Fibroblast of mammary gland (primary cell): Measurements from ENCODE around the gene DUSP16.

Experiments
- DNase-seq: peaks from one replicate; pipeline ENCODE4 v3.0.0-alpha.2; 2010; ENCODE audit warnings: low read depth
- H3K4me3 ChIP-seq: 2 replicates; pipeline ENCODE4 v1.5.1; 2011; ENCODE audit warnings: low read depth, mild to moderate bottlenecking, low read length, moderate library complexity; ENCODE audit not compliant: control insufficient read depth
- TF ChIP-seq, protein P1 (sequence below): conservative IDR thresholded peaks from 2 replicates; pipeline ENCODE4 v1.5.1; 2011; ENCODE audit warnings: low read depth, low read length, inconsistent platforms; ENCODE audit not compliant: control insufficient read depth, insufficient read depth

Gene DUSP16, protein sequence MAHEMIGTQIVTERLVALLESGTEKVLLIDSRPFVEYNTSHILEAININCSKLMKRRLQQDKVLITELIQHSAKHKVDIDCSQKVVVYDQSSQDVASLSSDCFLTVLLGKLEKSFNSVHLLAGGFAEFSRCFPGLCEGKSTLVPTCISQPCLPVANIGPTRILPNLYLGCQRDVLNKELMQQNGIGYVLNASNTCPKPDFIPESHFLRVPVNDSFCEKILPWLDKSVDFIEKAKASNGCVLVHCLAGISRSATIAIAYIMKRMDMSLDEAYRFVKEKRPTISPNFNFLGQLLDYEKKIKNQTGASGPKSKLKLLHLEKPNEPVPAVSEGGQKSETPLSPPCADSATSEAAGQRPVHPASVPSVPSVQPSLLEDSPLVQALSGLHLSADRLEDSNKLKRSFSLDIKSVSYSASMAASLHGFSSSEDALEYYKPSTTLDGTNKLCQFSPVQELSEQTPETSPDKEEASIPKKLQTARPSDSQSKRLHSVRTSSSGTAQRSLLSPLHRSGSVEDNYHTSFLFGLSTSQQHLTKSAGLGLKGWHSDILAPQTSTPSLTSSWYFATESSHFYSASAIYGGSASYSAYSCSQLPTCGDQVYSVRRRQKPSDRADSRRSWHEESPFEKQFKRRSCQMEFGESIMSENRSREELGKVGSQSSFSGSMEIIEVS

DNA sequence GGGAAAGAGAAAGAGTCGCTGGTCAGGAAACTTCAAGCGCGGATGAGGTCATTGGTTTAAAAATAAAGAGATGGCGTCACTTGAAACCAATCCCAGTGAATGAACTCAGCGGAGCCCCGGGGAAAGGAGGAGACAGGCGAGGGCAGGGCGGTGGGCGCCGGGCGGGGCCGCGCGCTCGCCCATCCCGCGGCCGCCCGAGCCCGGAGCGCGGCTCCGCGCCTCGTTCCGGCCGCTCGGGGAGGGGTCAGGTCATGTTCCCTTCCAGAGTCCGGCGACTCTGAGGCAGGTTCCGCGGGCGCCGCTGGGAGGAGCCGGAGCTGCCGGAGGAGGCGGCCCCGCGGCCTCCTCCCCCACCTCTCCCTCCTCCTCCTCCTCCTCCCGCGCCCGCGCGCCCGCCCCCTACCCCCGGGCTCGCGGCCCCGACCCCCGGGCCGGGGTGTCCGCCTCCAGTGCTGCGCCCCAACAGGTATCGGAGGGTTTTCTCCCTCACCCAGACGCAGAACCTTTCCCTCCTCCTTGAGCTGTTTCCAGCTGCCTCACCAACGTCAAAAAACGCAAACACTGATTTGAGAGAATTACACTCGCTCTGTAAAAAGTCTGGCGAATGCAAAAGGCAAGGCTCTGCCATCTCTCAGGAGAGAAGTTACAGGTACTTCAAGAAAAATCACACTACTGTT lies at the start of gene DUSP16:
TSS of gene DUSP16 (minus strand) at position 279 of the 677 bp plus-strand sequence. CDS start 41,765 bp downstream, outside the sequence.
- peak; percentile 93 for DNase-seq
- H3K4me3 ChIP-seq = peak within 1 kb of the TSS; percentile 65

DNA sequence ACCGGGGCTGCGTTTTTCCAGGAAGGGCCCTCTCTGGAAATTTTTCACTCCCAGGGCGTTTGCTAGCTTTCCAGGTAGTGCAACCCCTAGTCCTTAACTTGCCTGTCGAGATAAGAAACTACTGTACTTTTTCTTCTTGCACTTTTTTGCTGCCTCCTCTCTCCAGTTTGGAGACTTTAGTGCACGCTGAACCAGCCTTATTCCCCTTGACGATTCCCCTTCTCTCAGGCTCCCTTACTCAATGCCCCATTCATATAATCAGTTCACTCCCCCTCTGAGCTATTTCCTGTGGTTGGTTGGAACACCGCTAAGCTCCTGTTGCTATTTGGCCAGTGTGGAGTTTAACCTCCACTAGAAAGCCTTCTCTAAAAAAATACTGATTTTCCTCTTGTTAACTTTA lies 49.7 kb upstream of the DUSP16 start:
- H3K4me3 ChIP-seq = peak overlapping the region; percentile 89
- peak; percentile 69 for DNase-seq

More for the DNA sequence above, at the start of gene DUSP16:
- TF ChIP-seq, protein P1, sequence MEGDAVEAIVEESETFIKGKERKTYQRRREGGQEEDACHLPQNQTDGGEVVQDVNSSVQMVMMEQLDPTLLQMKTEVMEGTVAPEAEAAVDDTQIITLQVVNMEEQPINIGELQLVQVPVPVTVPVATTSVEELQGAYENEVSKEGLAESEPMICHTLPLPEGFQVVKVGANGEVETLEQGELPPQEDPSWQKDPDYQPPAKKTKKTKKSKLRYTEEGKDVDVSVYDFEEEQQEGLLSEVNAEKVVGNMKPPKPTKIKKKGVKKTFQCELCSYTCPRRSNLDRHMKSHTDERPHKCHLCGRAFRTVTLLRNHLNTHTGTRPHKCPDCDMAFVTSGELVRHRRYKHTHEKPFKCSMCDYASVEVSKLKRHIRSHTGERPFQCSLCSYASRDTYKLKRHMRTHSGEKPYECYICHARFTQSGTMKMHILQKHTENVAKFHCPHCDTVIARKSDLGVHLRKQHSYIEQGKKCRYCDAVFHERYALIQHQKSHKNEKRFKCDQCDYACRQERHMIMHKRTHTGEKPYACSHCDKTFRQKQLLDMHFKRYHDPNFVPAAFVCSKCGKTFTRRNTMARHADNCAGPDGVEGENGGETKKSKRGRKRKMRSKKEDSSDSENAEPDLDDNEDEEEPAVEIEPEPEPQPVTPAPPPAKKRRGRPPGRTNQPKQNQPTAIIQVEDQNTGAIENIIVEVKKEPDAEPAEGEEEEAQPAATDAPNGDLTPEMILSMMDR = no peak

DNA sequence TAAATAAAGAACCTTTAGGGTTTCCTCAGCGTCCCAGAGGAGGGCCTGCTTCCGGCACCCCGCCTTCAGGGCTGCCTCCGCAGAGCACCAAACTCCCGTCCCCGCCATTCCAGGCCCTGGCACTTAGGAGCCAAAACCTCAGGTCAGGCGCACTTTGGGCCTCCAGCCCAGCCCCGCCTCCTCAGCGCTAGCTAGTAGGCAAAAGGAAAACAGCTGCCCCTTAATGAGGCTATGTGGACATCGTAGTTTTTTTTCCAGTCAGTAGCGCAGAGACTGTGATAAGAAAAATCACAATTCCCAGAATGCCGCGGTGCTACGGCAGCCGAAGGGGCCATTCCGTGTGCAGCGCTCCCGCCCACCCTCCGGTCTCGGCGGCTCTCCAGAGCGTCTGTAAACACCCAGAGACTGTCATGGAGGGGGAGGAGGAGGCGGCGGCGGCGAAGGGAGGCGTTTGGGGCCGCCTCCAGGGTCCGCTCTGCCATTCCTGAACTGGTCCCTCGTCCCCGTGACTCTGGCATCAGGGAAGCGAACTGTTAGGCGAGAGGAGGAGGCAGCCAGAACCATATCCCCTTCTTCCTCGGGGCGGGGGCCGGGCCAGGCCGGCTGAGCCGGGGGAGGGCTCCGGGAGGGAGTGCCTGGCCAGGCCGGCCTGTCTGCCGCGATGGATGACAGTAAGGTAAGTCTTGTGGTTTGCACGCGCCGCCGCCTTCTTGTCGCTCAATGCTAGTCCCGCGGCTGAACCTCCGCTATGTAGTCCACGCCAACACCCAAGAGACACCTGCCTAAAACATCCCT lies 49.0 kb upstream of the DUSP16 start, which contains the start of gene CREBL2:
TSS of gene CREBL2 (plus strand) at position 365 of the 795 bp plus-strand sequence. CDS start at position 662, 297 bp downstream.
- peak; percentile 97 for DNase-seq
- peak within 1 kb of the TSS; percentile 89 for H3K4me3 ChIP-seq
- TF ChIP-seq, protein P1 = no peak

More for the DNA sequence above, 49.7 kb upstream of the DUSP16 start:
- TF ChIP-seq, protein P1 = no peak

DNA sequence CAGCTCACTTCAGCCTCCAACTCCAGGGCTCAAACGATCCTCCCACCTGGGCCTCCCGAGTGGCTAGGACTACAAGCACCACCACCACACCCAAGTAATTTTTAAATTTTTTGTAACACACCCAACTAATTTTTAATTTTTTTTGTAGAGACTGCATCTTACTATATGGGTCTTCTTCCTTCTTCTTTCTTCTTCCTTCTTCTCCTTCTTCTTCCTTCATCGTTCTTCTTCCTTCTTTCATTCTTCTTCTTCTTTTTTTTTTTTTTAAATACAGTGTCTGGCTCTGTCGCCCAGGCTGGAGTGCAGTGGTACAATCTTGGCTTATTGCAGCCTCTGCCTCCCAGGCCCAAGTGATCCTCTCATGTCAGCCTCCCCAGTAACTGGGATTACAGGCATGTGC lies 48.0 kb upstream of the DUSP16 start:
- H3K4me3 ChIP-seq = peak overlapping the region; percentile 89
- TF ChIP-seq, protein P1 = no peak
- DNase-seq = no peak

DNA sequence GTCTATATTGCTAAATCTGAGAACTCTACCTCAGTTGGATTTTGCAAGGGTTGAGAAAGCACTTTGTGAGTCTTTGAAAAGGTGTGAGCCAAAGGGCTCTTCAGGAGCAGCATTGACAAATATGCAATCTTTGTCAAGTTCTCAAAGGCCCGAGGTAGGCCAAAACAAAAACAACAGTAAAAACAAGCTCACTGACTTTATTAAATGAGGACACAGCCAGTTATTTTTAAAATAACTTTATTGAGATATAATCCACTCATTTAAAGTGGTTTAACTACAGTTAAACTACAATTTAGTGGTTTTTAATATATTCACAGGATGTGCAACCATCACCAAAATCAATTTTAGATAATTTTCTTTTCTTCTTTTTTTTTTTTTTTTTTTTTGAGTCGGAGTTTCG lies 47.0 kb upstream of the DUSP16 start:
- no peak overlapping the region for H3K4me3 ChIP-seq
- no peak for DNase-seq
- TF ChIP-seq, protein P1 = no peak

DNA sequence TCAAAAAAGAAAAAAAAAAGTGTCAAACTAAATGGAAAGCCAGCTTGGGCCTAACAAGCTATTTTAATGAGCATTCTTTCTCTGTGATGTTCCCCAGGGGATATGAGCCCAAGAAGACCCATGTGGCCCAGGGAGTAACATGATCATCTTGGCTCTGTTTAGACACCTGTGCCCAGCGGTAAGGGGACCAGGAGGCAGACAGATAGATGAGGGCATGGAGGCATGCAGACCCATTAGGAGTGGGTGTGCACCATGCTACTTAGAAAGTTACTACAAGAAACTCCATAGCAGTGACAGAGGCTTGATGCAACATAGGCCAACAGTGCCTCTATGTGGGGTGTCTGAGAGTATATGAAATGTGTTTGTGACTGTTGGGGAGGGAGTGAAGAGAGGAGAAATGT lies 45.9 kb upstream of the DUSP16 start:
- no peak overlapping the region for H3K4me3 ChIP-seq
- DNase-seq = no peak
- TF ChIP-seq, protein P1 = no peak
